Type B pancreatic cell (in vitro differentiated cells): ENCODE data around the gene ANO8. TPM values are rescaled to one million over a fixed set of nuclear protein-coding genes. Genes with fewer than 3 reads are reported as not detected.

Experiments
- DNase-seq: peaks from one replicate; pipeline ENCODE4 v3.0.0; 2021; ENCODE audit warnings: mixed read lengths; ENCODE audit not compliant: unreplicated experiment; ENCODE audit errors: extremely low spot score
- H3K27ac Mint-ChIP-seq: 2 replicates; pipeline ENCODE4 v1.8.0; 2021; ENCODE audit warnings: mild to moderate bottlenecking, mixed read lengths
- H3K27me3 Mint-ChIP-seq: 2 replicates; pipeline ENCODE4 v1.8.0; 2021; ENCODE audit warnings: mixed read lengths
- H3K36me3 Mint-ChIP-seq: 2 replicates; pipeline ENCODE4 v1.8.0; 2021; ENCODE audit warnings: mixed read lengths
- H3K4me1 Mint-ChIP-seq: one replicate; pipeline ENCODE4 v1.8.0; 2021; ENCODE audit warnings: mixed read lengths; ENCODE audit not compliant: unreplicated experiment
- H3K4me3 Mint-ChIP-seq: 2 replicates; pipeline ENCODE4 v1.8.0; 2021; ENCODE audit warnings: mild to moderate bottlenecking, mixed read lengths
- H3K9me3 Mint-ChIP-seq: 2 replicates; pipeline ENCODE4 v1.8.0; 2021; ENCODE audit warnings: mixed read lengths
- total RNA-seq: library from RNA; stranded (reverse); gene quantifications from 2 replicates; pipeline ENCODE4 v1.2.1, GENCODE V29; 2021; ENCODE audit warnings: low replicate concordance
- TF ChIP-seq, protein P1 (sequence below): fragments of 200-600 bp; sonication (generic); conservative IDR thresholded peaks from 2 replicates; pipeline ENCODE4 v1.5.0; 2021; ENCODE audit warnings: antibody characterized with exemption, mild to moderate bottlenecking

The ANO8 gene
- total RNA-seq, 1 donor from 2014 or later, result 38.4 TPM

GRCh38 chr19:17303940-17304267, 30.8 kb downstream of the ANO8 start:
- no peaks in the 10 kb centered on the region for H3K27me3 Mint-ChIP-seq
- no peaks in the 10 kb centered on the region for H3K9me3 Mint-ChIP-seq
- TF ChIP-seq, protein P1, sequence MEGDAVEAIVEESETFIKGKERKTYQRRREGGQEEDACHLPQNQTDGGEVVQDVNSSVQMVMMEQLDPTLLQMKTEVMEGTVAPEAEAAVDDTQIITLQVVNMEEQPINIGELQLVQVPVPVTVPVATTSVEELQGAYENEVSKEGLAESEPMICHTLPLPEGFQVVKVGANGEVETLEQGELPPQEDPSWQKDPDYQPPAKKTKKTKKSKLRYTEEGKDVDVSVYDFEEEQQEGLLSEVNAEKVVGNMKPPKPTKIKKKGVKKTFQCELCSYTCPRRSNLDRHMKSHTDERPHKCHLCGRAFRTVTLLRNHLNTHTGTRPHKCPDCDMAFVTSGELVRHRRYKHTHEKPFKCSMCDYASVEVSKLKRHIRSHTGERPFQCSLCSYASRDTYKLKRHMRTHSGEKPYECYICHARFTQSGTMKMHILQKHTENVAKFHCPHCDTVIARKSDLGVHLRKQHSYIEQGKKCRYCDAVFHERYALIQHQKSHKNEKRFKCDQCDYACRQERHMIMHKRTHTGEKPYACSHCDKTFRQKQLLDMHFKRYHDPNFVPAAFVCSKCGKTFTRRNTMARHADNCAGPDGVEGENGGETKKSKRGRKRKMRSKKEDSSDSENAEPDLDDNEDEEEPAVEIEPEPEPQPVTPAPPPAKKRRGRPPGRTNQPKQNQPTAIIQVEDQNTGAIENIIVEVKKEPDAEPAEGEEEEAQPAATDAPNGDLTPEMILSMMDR, result no peak
- no peaks in the 10 kb centered on the region for H3K36me3 Mint-ChIP-seq
- H3K4me1 Mint-ChIP-seq, result peaks cover 18% of the 10 kb centered on the region
- DNase-seq, result no peak
- H3K27ac Mint-ChIP-seq, result peak overlapping the region; percentile 55
- H3K4me3 Mint-ChIP-seq, result peak overlapping the region; percentile 82

DNA sequence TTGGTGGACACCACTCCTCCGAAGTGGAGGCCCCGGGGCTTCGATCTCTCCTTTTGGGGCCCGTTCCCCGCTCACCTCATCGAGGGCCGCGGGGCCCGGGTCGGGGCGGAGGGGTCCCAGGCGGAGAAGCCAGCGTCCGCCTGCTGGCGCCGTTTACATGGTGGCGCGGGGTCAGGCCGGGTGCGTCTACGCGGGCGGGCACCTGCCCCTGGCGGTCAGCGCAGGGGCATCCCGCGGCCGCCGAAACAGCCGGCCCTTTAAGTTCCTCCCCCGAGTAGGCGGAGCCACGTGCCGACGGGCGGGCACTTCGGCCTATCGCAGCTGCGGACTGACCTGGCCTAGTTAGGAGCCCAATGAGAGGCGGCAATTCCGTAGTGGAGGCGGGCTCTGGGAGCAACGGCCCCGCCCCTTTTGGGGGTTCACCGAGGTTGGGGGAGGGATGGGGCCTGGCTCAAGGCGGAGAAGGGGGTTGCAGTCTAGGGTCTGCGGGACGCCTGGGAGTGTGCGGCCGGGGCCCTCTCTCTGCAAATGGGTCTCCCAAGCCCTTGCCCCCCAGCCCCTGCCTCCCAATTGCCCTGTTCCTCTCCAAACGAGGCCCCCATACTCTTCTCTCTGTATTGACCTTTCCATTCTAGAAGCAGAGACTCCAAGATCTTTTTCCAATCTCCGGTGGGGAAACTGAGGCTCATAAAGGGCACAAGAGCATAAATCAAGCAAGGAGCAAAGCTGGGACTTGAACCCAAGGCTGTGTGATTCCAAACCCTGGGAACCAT, 31.3 kb downstream of the ANO8 start, which contains the start of gene ABHD8:
ABHD8 (minus strand) TSS at position 259 of the 773 bp plus-strand sequence. CDS start 1,809 bp downstream, outside the sequence.
- Mint-ChIP-seq H3K27me3 (no peaks in the 10 kb centered on the region), H3K4me1 (peaks cover 17% of the 10 kb centered on the region), H3K4me3 (peak within 1 kb of the TSS; percentile 82), H3K27ac (peak within 1 kb of the TSS; percentile 66), H3K9me3 (no peaks in the 10 kb centered on the region), H3K36me3 (no peaks in the 10 kb centered on the region)
- TF ChIP-seq, protein P1, result peak; percentile 83
- peak; percentile 97 for DNase-seq

DNA sequence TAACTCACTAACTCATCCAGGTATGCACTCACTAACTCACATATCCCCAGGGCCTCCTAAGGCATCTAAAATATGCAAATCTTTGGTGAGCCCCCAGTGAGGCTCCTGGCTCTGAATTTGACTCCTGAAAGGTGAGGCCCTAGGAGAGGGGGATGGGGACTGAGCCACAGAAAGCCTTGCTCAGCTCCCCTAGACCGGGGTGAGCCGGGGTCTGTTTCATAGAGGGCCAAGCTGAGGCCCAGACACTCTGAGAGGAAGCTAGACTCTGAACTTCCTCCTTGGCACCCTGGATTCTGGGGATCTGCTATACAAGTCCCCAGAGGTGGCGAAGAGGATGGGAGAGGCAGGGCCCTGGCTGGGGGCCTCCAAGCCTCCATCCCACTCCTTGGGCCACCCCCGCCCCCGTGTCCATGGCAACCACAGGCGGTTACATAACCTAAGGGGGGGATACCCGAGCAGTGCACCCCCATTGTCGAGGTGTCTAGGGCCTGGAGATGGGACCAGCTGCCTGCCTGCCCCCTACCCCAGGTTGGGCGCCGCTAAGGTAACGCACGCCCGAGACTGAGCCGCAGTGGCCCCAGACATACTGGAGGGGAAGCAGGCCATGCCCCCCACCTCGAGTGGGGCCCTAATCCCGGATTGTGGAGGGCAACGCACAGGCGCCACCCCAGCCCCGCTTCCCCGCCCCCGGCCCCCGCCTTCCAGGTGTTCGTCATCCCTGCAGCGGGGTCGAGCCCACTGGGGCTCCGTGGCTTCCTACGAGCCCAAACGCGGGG, 32.1 kb downstream of the ANO8 start:
- peak overlapping the region; percentile 66 for H3K27ac Mint-ChIP-seq
- H3K9me3 Mint-ChIP-seq, result no peaks in the 10 kb centered on the region
- H3K36me3 Mint-ChIP-seq, result no peaks in the 10 kb centered on the region
- TF ChIP-seq, protein P1, result no peak
- H3K4me3 Mint-ChIP-seq, result peak overlapping the region; percentile 80
- H3K4me1 Mint-ChIP-seq, result peaks cover 11% of the 10 kb centered on the region
- no peaks in the 10 kb centered on the region for H3K27me3 Mint-ChIP-seq
- DNase-seq, result peak; percentile 68

GRCh38 chr19:17300992-17301619, 33.5 kb downstream of the ANO8 start:
- no peaks in the 10 kb centered on the region for H3K27me3 Mint-ChIP-seq
- peak; percentile 66 for DNase-seq
- TF ChIP-seq, protein P1, result no peak
- no peak overlapping the region for H3K27ac Mint-ChIP-seq
- no peaks in the 10 kb centered on the region for H3K9me3 Mint-ChIP-seq
- peaks cover 10% of the 10 kb centered on the region for H3K4me1 Mint-ChIP-seq
- peaks cover 3% of the 10 kb centered on the region for H3K36me3 Mint-ChIP-seq
- H3K4me3 Mint-ChIP-seq, result no peak overlapping the region

DNA sequence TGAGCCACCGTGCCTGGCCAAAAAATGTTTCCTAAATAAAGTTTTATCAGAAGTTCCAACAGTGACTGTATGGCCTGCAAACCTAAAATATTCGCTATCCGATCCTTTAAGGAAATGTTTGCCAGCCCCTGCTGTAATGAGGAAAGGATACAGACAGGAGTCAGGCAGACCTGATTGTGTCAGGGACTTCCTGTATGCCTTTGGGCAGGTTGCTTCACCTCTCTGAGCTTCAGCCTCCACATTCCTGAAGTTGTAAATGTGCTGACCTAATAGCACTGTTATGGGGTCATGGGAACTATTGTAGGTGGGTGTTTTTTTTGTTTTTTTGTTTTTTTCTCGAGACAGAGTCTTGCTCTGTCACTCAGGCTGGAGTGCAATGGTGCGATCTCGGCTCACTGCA, 37.7 kb downstream of the ANO8 start:
- no peak for DNase-seq
- Mint-ChIP-seq H3K4me1 (peaks cover 4% of the 10 kb centered on the region), H3K36me3 (peaks cover 3% of the 10 kb centered on the region), H3K4me3 (no peak overlapping the region), H3K27ac (no peak overlapping the region), H3K27me3 (no peaks in the 10 kb centered on the region), H3K9me3 (no peaks in the 10 kb centered on the region)
- TF ChIP-seq, protein P1, result no peak
